GM20431 (cell line): Measurements from ENCODE around the gene ENTPD2.
"Not testable (repeated sequence)": the region's sequence is repeated elsewhere in the genome, so short reads cannot be mapped to it uniquely, and the experiment has no call there.

Source experiments
- in situ Hi-C: fragments of 300-500 bp; cut with MseI, MboI; formaldehyde crosslinking; loops from one replicate; pipeline ENCODE4 v1.15.0; 2020; ENCODE audit warnings: low sequenced_read_pairs; ENCODE audit not compliant: unreplicated experiment

ENTPD2 gene

DNA sequence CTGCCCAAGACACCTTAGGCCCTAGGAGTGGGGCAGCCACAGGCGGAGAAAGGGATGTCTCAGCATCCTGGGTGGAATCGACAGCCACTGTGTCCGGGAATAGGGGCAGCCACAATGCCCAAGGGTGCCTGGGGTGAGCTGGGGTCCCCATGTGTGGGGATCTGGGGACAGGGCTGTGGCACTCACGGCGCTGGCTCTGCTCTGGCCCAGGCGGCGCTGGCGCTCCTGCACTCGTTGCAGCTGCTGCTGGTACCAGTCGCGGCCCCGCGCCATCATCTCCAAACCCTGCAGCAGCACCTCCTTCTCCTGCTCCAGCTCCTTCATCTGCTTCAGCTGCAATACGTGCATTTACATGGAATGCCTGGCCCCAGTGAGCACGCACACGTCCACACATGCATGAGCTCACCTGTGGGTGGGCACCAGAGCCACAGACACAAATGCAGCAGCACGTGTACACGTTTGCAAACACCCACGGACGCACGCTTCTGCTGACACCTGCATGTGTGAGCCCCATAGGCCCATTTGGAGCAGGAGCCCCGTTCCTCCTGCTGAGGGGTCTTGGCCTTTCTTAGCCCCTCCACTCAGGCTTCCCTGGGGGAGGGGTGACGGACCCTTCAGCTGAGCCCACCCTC lies 11.6 kb upstream of the ENTPD2 start:
- in situ Hi-C loops, result no loop called here

DNA sequence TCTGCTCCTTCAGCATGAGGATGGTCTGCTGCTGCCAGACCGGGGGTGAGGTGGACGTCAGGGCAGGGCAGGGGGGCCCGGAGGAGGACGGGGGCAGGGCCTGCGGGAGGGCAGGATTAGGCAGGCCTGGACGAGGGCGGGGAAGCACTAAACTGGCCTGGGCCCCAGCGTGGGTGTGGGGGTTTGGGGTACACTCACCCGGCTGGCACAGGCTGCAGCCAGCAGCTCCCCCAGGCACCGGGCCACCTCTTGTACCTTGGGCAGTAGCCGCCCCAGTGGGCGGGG lies 11.0 kb upstream of the ENTPD2 start:
- in situ Hi-C loops, result no loop called here

DNA sequence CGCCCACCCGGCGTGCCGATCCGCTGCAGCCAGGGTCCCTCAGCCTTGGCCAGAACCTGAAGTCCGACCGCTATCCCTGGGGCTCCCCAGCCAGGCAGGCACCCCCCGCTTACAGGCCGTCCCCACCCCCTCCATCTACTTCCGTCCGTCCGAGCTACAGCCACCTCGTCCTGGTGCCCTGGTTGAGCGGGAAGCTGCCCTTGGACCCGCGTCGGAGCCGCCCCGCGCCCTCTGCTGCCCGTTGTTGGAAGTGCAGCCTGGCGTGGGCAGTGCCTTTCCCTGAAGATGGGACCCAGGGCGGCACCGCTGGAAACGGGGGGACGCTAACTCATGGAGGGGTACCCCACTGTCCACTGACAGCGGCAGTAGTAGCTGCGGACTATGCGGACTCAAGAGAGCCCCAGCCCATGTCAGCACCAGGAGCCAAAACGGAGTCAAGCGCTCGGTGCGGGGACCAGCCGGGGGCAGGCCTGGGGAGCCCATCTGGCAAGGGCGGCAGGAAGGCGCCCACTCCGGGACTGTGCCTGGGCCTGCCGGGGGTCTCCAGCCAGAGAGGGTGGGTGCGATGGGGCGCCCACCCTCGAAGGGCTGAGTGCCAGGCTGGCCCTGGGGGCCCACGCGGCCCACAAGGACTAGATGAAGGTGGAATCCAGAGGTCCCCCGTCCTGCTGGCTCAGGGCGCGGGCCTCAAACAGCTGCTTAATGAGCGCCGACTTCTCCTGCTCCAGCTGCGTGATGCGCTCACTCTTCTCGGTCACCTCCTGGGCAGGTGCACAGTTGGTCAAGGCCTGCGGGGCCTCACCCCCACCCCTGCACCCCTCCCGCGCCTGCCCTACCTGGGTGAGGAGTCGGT lies 10.4 kb upstream of the ENTPD2 start:
- in situ Hi-C loops, result no loop called here

DNA sequence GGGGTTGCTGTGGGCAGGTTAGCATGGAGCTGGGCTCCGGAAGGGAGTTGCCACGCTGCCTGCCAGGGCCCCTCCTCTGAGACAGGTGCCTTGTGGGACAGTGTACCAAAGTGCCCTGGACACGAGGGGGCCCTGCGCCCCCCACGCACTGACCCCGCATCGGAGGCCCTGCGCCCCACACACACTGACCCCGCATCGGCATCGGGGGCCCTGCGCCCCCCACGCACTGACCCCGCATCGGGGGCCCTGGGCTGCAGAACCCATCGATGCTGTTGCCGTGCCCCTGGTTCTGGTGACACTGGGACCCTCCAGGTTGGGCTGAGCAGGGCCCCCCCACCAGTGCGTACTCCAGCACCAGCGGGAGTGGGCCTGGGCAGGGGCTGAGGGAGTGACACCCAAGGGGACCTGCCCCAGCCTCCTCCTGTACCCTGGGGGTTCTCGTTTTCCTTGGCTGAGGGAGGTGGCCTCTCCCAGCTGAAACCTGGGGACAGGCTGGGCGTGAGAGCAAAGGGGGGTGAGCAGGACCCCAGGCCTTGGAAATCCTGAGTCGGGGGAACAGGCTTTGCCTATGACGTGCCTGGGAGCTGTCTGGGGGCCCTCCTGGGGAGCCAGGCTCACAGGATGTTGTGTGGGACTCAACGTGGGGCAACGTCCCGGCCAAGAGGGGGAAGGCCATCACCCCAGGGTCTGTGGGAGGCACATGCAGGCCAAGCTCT lies 9.6 kb upstream of the ENTPD2 start:
- in situ Hi-C loops, result no loop called here

DNA sequence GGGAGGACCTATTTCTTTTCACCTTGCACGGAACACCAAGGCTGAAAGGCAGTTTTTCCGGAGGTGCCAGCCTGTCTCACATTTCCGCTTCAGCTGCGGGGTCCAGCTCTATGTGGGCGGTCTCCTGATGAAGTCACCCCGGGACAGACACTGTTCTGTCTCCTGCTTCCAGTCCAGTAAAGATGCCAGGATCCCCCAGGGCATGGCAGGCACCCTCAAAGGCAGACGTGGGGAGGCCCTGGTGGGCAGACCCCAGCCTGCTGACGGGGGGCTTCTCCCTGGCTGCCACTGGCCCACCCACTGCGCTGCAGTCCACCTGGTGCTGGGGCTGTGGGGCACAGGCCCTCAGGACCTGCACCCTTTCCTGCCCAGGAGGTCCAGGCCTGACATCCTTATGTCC lies 8.9 kb upstream of the ENTPD2 start:
- in situ Hi-C loops, result not testable (repeated sequence)

DNA sequence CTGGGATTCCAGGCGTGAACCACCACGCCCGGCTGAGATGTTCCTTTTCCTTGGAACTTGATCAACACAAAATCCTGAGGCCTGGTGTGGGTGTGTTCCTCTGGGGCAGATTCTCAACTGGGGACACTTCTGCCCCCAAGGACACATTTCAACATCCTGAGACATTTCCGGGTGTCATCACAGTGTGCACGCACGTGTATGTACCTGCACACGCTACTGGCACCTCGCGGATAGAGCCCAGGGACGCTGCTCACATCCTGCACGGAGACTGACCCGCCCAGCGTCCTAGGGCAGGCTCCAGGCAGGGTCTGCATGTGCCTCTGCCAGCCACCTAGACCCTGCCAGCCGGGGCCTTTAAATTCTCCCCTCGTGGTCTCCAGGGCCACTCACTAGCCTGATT lies 8.5 kb upstream of the ENTPD2 start:
- in situ Hi-C loops, result no loop called here

DNA sequence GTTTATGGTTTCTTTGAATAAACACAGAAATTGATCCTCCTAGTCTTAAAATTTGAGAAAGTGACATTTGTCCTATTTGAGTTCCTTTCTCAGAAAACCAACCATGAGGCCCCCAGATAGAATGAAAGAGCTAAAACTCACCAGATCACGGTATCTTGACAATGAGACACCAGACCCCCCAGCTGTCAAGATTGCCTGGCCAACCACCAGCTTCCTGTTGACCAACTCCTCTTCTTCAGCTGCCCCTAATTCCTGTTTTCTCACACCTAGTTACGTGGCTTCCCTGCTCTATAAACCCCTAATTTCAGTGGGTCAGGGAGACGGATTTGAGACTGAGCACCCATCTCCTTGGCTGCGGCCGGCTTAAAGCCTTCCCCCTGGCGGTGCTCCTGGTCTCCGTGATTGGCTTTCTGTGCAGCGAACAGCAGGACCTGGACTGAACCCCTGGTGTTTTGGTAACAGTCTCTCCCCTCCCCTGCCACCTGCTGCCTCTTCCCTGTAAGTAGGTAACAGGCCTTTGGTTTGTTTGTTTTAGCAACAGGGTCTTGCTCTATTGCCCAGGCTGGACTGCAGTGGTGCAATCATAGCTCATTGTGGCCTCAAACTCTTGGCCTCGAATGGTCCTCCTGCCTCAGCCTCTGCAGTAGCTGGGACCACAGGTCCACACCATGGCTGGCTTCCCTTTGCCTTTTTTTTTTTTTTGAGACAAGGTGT lies 4.8 kb upstream of the ENTPD2 start:
- in situ Hi-C loops, result no loop called here

DNA sequence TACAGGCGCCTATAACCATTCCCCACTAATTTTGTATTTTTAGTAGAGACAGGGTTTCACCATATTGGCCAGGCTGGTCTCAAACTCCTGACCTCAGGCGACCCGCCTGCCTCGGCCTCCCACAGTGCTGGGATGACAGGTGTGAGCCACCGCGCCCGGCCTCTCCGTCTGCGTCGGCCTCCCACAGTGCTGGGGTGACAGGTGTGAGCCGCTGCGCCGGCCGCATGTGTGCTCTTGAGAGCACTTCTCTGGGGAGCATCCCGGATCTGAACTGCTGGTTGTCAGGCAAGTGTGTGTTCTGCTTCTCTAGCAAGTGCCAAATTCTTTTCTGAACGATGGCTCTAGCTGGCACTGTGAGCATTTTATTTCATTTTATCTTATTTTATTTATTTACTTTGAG lies 3.7 kb upstream of the ENTPD2 start:
- in situ Hi-C loops, result no loop called here

DNA sequence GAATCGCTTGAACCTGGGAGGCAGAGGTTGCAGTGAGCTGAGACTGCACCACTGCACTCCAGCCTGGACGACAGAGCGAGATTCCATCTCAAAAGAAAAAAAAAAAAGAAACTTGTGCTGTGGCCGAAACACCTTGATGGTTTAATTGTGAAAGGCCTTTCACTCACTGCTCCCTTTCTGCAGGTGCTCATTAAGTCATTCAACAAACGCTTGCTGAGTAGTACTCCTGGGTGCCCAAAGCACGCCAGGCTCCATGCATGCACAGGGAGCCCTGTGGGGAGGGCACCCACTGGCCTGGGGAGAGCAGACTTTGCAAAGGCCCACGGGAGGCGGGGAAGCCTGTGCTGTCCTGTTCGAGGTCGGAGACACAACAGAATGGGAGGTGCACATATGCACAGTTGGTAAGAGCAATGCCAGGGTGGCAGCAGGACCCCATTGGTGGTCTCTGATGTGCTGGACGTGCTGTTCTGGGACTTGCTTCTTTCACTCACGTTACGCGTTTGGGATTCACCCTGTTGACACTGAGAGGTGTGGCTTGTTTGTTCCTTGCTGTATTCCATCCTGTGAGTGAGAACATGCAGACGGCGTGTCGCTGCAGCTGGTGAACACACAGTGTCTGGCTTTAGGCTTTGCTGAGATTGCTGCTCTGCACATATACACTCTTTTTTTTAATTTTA lies 3.0 kb upstream of the ENTPD2 start:
- in situ Hi-C loops, result no loop called here

DNA sequence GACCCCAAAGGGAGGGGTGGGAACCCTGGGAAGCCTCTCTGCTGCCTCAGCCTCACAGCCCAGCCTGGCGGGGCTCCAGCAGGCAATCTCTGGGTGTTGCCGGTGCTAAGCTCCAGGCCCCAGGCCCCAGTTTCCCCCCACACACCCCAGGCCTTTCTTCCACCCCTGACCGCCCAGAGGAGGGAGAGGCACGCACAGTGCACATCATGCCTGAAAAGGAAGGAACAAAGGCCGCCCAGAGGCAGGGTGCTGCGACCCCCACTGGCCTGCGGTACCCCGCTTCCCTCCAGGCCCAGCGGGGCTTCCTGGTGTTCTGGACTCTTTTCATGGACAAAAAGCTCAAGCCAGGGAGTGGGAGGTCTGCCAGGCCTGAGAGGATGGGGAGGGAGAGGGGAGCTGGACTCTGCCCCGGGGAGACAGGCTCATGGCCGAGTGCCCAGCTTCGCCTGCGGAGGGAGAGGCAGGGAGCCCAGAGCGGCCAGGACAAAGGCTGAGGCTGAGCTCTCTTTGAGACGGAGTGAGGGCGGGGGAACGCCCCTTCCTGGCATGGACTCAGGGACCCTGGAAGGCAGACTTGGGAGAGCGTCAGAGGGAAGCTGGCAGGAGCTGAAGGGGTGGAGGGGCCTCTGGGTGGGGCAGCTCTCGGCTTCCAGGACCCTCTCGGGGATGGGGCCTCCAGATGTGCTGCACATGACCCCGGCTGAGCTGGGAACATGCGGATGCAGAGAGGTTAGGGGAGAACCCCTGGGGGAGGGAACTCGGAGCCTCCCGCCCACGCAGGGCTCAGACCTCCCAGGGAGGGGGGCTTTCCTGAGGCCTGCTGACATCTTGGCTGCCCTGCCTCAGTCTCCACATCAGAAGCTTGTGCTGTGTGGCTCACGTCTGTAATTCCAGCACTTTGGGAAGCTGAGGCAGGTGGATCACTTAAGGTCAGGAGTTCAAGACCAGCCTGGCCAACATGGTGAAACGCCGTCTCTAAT lies 1.8 kb upstream of the ENTPD2 start:
- in situ Hi-C loops, result no loop called here

DNA sequence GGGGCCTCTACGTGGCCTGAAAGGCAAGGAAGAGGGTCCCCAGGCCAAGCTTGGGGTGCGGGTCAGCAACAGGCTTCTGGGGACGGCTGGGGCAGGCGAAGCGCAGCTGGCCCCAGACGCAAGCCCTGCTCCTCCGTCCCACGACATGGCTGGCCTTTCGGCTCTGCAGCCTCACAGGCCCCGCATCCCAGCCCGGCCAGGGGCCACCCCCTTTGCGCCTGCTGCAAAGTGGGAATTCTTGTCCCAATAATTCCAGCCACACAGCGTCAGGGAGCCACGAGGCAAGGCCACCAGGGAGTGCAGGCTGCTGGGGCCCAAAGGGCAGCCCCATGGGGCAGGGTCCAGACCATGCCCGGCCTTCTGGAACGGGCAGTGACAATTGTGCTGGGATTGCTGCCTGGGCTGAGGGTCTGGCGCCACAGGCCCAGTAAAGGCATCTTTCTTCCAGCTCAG lies 1.1 kb upstream of the ENTPD2 start:
- in situ Hi-C loops, result no loop called here

DNA sequence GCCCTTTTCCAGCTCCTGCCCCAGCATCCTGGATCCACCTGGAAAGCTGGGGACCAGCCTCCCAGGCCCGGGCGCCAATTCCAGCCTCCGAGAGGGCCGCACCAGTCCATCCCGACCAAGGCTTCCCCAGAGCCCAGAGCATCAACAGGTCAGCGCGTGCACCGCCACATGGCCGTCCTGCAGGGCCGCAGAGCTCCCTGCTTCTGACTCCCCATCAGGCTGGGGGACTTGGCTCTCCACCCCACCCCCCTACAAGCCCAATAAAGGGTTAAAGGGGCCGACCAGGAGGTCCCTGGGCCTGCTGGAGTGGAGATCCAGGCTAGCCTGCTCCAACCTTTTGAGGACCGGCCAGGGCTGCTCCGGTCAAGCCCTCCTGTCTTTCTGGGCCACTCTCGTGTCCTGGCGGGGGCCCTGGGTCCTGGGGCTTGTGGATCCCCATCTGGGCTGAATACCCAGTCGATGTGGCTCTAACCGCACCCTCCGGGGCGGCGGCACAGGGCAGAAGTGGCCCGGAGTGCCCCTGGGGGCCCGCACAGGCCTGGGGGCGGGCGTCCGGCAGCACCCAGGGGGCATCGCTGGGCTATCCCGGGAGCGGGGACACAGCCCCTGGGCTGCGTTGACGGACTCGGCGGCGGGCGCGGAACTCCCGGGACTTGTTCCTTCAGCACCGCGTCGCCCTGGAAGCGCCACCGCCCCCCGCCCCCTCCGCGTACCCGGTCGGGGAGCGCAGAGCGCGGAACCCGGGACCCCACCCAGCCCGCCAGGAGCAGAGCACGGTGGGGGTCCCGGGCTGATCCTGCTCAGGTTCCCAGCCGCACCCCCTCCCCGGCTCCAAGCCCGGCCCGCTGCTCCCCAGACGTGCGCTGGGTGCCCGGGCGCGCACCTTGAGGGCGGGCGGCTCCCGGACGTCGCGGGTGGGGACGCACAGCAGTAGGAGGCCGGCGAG lies 590 bp downstream of the ENTPD2 start:
- in situ Hi-C loops, result no loop called here

DNA sequence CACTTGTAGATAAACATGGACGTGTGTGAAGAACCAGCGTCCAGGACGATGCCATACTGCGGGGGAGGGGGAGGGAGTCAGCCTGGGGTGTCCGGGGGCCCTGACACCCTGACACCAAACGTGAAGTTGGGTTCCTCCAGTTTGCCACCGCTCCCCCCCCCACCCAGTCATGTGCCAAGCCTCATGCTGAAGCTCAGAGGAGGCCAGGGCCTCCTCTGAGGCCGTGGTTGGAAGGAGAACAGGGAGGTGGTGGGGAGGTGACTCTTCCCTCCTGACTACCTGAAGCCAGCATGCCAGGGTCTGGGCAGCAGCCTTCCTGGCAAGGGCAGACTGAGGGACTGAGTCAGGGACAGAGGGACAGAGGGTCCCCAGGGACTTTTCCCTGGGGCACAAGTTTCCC lies 1.6 kb downstream of the ENTPD2 start:
- in situ Hi-C loops, result no loop called here

DNA sequence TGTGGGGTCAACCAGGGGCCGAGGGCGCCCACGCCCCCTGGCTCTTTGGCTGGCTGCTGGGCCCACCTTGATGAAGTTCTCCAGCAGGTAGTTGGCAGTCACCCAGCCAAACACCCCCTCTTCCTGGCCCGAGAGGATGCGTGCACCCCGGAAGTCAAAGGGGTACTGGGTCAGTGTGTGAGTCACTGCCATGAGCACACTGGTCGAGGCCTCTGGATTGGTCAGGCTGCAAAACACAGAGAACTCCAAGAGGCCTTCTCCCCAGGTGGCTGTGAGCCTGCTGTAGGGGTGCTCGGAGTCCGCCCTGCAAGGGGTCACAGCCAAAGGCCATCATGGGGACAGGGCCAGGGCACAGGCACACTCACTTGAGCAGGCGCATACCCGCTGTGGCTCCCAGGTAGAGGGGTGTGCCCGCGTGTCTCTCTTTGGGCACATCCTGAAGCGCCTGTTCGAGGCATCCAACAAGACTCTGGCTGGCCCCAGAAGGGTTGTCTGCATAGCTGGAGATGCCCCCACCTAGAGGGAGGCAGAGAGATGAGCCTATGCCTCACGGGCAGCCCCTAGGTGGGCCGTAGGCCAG lies 2.6 kb downstream of the ENTPD2 start:
- in situ Hi-C loops, result no loop called here

DNA sequence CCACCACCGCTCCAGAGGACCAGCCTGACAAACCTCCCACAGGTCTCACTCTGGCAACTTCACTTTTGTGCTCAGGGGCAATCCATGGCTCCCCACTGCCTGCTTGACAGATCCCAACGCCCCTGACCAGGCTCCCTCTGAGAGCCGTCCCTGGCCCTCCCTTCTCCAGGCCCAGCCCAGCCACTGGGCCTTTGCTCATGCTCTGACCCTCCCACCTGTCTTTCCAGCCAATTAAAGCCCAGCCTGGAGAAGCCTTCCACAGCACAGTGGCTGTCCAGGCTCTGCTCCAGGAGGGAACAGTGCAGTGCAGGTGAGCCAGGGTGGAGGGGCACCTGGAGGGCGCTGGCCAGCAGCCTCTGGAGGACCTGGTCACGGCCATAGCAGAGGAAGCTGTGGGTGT lies 3.3 kb downstream of the ENTPD2 start:
- in situ Hi-C loops, result no loop called here

DNA sequence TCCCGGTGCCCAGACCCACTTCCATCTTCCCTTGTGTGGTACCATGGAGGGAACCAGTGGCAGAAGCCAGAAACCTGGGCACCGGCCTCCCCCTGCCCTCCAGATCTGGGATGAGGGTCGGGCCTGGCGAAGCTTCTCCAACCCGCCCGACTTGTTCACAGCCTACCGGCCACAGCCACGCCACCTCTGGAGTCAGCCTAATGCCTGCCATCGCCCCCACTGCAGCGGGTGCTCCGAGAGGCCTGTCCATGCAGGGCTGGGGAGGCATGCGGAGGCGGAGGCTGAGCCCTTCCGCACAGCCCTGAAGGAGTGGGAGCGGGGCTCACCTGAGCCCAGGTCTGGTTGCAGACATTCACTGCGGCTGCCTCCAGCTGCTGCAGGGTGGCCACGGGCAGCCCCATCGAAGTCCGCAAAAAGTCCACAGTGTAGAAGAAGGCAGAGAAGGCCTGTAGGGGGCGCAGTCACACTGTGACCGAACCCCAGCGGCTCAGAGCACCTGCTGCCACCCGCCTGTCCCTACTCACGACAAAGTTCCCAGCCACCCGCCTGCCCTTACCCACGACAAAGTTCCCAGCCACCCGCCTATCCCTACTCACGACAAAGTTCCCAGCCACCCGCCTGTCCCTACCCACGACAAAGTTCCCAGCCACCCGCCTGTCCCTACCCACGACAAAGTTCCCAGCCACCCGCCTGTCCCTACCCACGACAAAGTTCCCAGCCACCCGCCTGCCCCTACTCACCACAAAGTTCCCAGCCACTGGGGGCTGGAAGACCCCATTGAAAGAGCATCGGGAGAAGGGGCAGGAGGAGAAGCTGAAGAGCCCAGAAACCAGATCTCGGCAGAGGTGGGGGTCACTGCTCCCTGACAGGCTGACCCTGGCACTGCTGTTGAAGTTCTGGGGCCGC lies 4.1 kb downstream of the ENTPD2 start:
- in situ Hi-C loops, result no loop called here
